ENCODE data around the gene KBTBD7.

KBTBD7 gene

GRCh38 chr13:41193919-41194824 is at the start of gene KBTBD7:
KBTBD7 (minus strand) TSS chr13:41194569; CDS start chr13:41194257, 312 bp downstream.
- in situ Hi-C loops (cut with MboI; ENCODE audit: low sequenced_read_pairs): no loop called here

- in situ Hi-C loops (cut with MboI; ENCODE audit: low sequenced_read_pairs): no loop called here
These were observed 47.3 kb upstream of the KBTBD7 start for GRCh38 chr13:41241626-41242025.

- in situ Hi-C loops (cut with MboI; ENCODE audit: low sequenced_read_pairs): no loop called here
These were observed 42.0 kb upstream of the KBTBD7 start for GRCh38 chr13:41236369-41236768.

- in situ Hi-C loops (cut with MboI; ENCODE audit: low sequenced_read_pairs): no loop called here
These were observed 38.5 kb upstream of the KBTBD7 start for GRCh38 chr13:41232578-41233480.

GRCh38 chr13:41231786-41232185 is 37.4 kb upstream of the KBTBD7 start:
- in situ Hi-C loops (cut with MboI; ENCODE audit: low sequenced_read_pairs): no loop called here

- in situ Hi-C loops (cut with MboI; ENCODE audit: low sequenced_read_pairs): no loop called here
These were observed 36.8 kb upstream of the KBTBD7 start for GRCh38 chr13:41231025-41231677.

- in situ Hi-C loops (cut with MboI; ENCODE audit: low sequenced_read_pairs): loop anchor here (10.0 kb wide), 1 partner anchor 145 kb away; no protein-coding TSS in a partner anchor
These were observed 35.0 kb upstream of the KBTBD7 start for GRCh38 chr13:41229356-41229755.

GRCh38 chr13:41224113-41225110 is 30.0 kb upstream of the KBTBD7 start:
- in situ Hi-C loops (cut with MboI; ENCODE audit: low sequenced_read_pairs): loop anchor here (10.0 kb wide), 1 partner anchor 140 kb away; no protein-coding TSS in a partner anchor

- in situ Hi-C loops (cut with MboI; ENCODE audit: low sequenced_read_pairs): loop anchor here (10.0 kb wide), 1 partner anchor 138 kb away; no protein-coding TSS in a partner anchor
These were observed 28.0 kb upstream of the KBTBD7 start for GRCh38 chr13:41222259-41222852.

GRCh38 chr13:41220401-41220800 is 26.0 kb upstream of the KBTBD7 start:
- in situ Hi-C loops (cut with MboI; ENCODE audit: low sequenced_read_pairs): loop anchor here (10.0 kb wide), 1 partner anchor 136 kb away; no protein-coding TSS in a partner anchor

GRCh38 chr13:41216160-41216559 is 21.8 kb upstream of the KBTBD7 start:
- in situ Hi-C loops (cut with MboI; ENCODE audit: low sequenced_read_pairs): no loop called here

- in situ Hi-C loops (cut with MboI; ENCODE audit: low sequenced_read_pairs): no loop called here
These were observed 19.6 kb upstream of the KBTBD7 start for GRCh38 chr13:41213919-41214318.

- in situ Hi-C loops (cut with MboI; ENCODE audit: low sequenced_read_pairs): no loop called here
These were observed 18.9 kb upstream of the KBTBD7 start for GRCh38 chr13:41213316-41213715.

- in situ Hi-C loops (cut with MboI; ENCODE audit: low sequenced_read_pairs): no loop called here
These were observed 18.5 kb upstream of the KBTBD7 start for GRCh38 chr13:41212881-41213280.

- in situ Hi-C loops (cut with MboI; ENCODE audit: low sequenced_read_pairs): no loop called here
These were observed 16.7 kb upstream of the KBTBD7 start for GRCh38 chr13:41211062-41211461.

- in situ Hi-C loops (cut with MboI; ENCODE audit: low sequenced_read_pairs): no loop called here
These were observed 12.1 kb upstream of the KBTBD7 start for GRCh38 chr13:41206467-41206866.

GRCh38 chr13:41203810-41204209 is 9.4 kb upstream of the KBTBD7 start:
- in situ Hi-C loops (cut with MboI; ENCODE audit: low sequenced_read_pairs): no loop called here

- in situ Hi-C loops (cut with MboI; ENCODE audit: low sequenced_read_pairs): no loop called here
These were observed 5.8 kb upstream of the KBTBD7 start for GRCh38 chr13:41200126-41200525.

- in situ Hi-C loops (cut with MboI; ENCODE audit: low sequenced_read_pairs): no loop called here
These were observed 5.2 kb upstream of the KBTBD7 start for GRCh38 chr13:41199526-41199925.
